ENCODE results near the gene ARL4A. TPM values are rescaled to one million over a fixed set of nuclear protein-coding genes. Genes with fewer than 3 reads are reported as not detected.

The ARL4A gene
- total and polyA plus RNA-seq, 2 donors (not counting 3 experiments of a cell fraction or from before 2014, with no cell fraction given) = 34.1 to 43.2 TPM

DNA sequence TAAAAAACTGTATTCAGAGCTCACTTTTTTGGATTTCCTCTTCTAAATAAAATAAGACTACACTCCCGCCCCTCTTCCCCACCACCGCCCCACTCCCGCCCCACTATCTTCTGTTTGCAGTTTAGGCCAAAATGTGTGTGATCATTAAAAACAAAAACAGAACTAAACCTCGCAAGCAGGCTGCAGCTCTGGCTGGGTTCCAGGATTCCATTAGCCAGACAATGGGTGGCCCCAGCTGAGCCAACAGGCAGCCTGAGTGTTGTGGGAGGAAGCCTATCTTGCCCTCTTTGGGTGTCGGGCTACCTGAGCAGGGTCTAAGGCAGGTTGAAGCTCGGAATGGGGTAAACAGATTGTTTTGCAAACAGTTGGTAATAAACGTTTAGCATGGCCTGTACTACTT is 41.7 kb downstream of the ARL4A start:
- intact Hi-C loops (cut with micrococcal nuclease) (loop anchor here (2.0 kb wide), 1 partner anchor 328 kb away; no protein-coding TSS in a partner anchor), dilution Hi-C loops (cut with MboI; ENCODE audit: extremely low pct_ligation_motif_present, low sequenced_read_pairs) (no loop called here)
- Histone ChIP-seq H3K9ac (replicated peaks; ENCODE audit: extremely low read depth, insufficient read depth, low read length) (peak overlapping the region; percentile 53), H3K27me3 (ENCODE audit: control insufficient read depth in 2 of 2, insufficient read depth in 2 of 2, low read length in 2 of 2) (no peaks in the 10 kb centered on the region), H3K79me2 (ENCODE audit: control insufficient read depth, insufficient read depth, low read length) (no peaks in the 10 kb centered on the region), H4K20me1 (replicated peaks; ENCODE audit: control insufficient read depth, extremely low read depth, insufficient read depth, low read length) (no peaks in the 10 kb centered on the region), H3K9me1 (replicated peaks; ENCODE audit: control insufficient read depth, extremely low read depth, insufficient read depth, low read length) (no peaks in the 10 kb centered on the region), H3K4me1 (ENCODE audit: control insufficient read depth, extremely low read depth, insufficient read depth, low read length) (peaks cover 48% of the 10 kb centered on the region), H3K27ac (ENCODE audit: insufficient read depth, low read depth, low read length) (peak overlapping the region; percentile 92), H2AFZ (ENCODE audit: low read depth, low read length) (peak overlapping the region; percentile 67), H3K4me3 (replicated peaks in 1 of 3; ENCODE audit: insufficient read depth in 1 of 3, low read depth in 1 of 3, low read length in 3 of 3) (no peak overlapping the region), H3K36me3 (ENCODE audit: control insufficient read depth in 2 of 2, extremely low read depth in 1 of 2, insufficient read depth in 2 of 2, low read length in 2 of 2) (no peaks in the 10 kb centered on the region), H3K9me3 (replicated peaks; ENCODE audit: control insufficient read depth, insufficient read depth, low read length) (no peaks in the 10 kb centered on the region), H3K4me2 (ENCODE audit: insufficient read depth, low read length) (peak overlapping the region; percentile 37)
- ChIA-PET POLR2A (interaction anchor here (1.0 to 2.8 kb wide), 3 partner anchors 13 to 41 kb away, joined by 5 to 23 read pairs (median 10); partner anchors contain the start of gene ARL4A), CTCF (interaction anchor here (1.3 to 3.5 kb wide), 5 partner anchors 10 to 42 kb away, joined by 5 to 51 read pairs (median 9); partner anchors contain the start of gene ARL4A)
- TF ChIP-seq POLR2AphosphoS5 (IDR thresholded peaks at IDR 0.05; ENCODE audit: insufficient read depth, low read depth, low read length) (peak; percentile 46), GATA2 (IDR thresholded peaks at IDR 0.05; ENCODE audit: insufficient read depth, insufficient read length, low read depth, low read length) (no peak)
- FAIRE-seq (peak; percentile 87), DNase-seq (ENCODE audit: low read depth, low spot score) (peak; percentile 94)
- no TSS peak for BruUV-seq (replicated peaks)

- Histone ChIP-seq H3K9ac (replicated peaks; ENCODE audit: extremely low read depth, insufficient read depth, low read length) (no peak overlapping the region), H3K79me2 (ENCODE audit: control insufficient read depth, insufficient read depth, low read length) (no peaks in the 10 kb centered on the region), H3K9me1 (replicated peaks; ENCODE audit: control insufficient read depth, extremely low read depth, insufficient read depth, low read length) (no peaks in the 10 kb centered on the region), H3K4me1 (ENCODE audit: control insufficient read depth, extremely low read depth, insufficient read depth, low read length) (peaks cover 48% of the 10 kb centered on the region), H3K4me2 (ENCODE audit: insufficient read depth, low read length) (no peak overlapping the region), H4K20me1 (replicated peaks; ENCODE audit: control insufficient read depth, extremely low read depth, insufficient read depth, low read length) (no peaks in the 10 kb centered on the region), H3K4me3 (replicated peaks in 1 of 3; ENCODE audit: insufficient read depth in 1 of 3, low read depth in 1 of 3, low read length in 3 of 3) (no peak overlapping the region), H3K27ac (ENCODE audit: insufficient read depth, low read depth, low read length) (no peak overlapping the region), H2AFZ (ENCODE audit: low read depth, low read length) (peak overlapping the region; percentile 88), H3K27me3 (ENCODE audit: control insufficient read depth in 2 of 2, insufficient read depth in 2 of 2, low read length in 2 of 2) (no peaks in the 10 kb centered on the region), H3K9me3 (replicated peaks; ENCODE audit: control insufficient read depth, insufficient read depth, low read length) (no peaks in the 10 kb centered on the region), H3K36me3 (ENCODE audit: control insufficient read depth in 2 of 2, extremely low read depth in 1 of 2, insufficient read depth in 2 of 2, low read length in 2 of 2) (no peaks in the 10 kb centered on the region)
- ChIA-PET CTCF (interaction anchor here (0.9 to 1.4 kb wide), 3 partner anchors 14 to 219 kb away, joined by 3 to 6 read pairs (median 4); partner anchors contain the start of gene ARL4A), POLR2A (interaction anchor here (0.5 kb wide), 1 partner anchor 28 kb away, joined by 3 read pairs; no protein-coding TSS in a partner anchor)
- no peak for TF ChIP-seq GATA2 (IDR thresholded peaks at IDR 0.05; ENCODE audit: insufficient read depth, insufficient read length, low read depth, low read length)
- no peak for TF ChIP-seq FOS (IDR thresholded peaks at IDR 0.05; ENCODE audit: borderline replicate concordance, insufficient read depth, low read length)
- TF ChIP-seq, protein P1, sequence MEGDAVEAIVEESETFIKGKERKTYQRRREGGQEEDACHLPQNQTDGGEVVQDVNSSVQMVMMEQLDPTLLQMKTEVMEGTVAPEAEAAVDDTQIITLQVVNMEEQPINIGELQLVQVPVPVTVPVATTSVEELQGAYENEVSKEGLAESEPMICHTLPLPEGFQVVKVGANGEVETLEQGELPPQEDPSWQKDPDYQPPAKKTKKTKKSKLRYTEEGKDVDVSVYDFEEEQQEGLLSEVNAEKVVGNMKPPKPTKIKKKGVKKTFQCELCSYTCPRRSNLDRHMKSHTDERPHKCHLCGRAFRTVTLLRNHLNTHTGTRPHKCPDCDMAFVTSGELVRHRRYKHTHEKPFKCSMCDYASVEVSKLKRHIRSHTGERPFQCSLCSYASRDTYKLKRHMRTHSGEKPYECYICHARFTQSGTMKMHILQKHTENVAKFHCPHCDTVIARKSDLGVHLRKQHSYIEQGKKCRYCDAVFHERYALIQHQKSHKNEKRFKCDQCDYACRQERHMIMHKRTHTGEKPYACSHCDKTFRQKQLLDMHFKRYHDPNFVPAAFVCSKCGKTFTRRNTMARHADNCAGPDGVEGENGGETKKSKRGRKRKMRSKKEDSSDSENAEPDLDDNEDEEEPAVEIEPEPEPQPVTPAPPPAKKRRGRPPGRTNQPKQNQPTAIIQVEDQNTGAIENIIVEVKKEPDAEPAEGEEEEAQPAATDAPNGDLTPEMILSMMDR (IDR thresholded peaks at IDR 0.05; ENCODE audit: extremely low read depth in 1 of 2, insufficient read depth in 1 of 2, low read depth in 1 of 2, low read length in 2 of 2) = no peak
- TF ChIP-seq JUN (IDR thresholded peaks at IDR 0.05; ENCODE audit: borderline replicate concordance, insufficient read depth, insufficient read length, low read depth) = no peak
- no peak for TF ChIP-seq EZH2 (IDR thresholded peaks at IDR 0.05; ENCODE audit: borderline replicate concordance, low read depth, low read length, severe bottlenecking)
- no peak for TF ChIP-seq MYC (IDR thresholded peaks at IDR 0.05; ENCODE audit: low read depth, low read length)
- no peak for TF ChIP-seq POLR2AphosphoS5 (IDR thresholded peaks at IDR 0.05; ENCODE audit: insufficient read depth, low read depth, low read length)
- no peak for TF ChIP-seq POLR2A (IDR thresholded peaks at IDR 0.05; ENCODE audit: low read depth, low read length)
- TF ChIP-seq MAX (IDR thresholded peaks at IDR 0.05; ENCODE audit: insufficient read depth, insufficient read length) = no peak
- intact Hi-C loops (cut with micrococcal nuclease) (no loop called here), dilution Hi-C loops (cut with MboI; ENCODE audit: extremely low pct_ligation_motif_present, low sequenced_read_pairs) (no loop called here)
- BruUV-seq (replicated peaks) = no TSS peak
- FAIRE-seq (no peak), DNase-seq (ENCODE audit: low read depth, low spot score) (no peak)
Measured at GRCh38 chr7:12730523-12730922, 43.1 kb downstream of the ARL4A start.
